Stimulated activated CD8-positive, alpha-beta memory T cell treated with anti-CD3 and anti-CD28 coated beads, Interleukin-15, amount 100 ng/mL, for 48 hours (primary cell): ENCODE measurements around the gene APOBEC3A.
"Not testable (repeated sequence)": the region's sequence is repeated elsewhere in the genome, so short reads cannot be mapped to it uniquely, and the experiment has no call there.

Experiments
- DNase-seq, 2 donors: peaks; one replicate each; pipeline ENCODE4 v3.0.0-alpha.2; 2020; ENCODE audit warnings: low read depth in 2 of 2

APOBEC3A gene

DNA sequence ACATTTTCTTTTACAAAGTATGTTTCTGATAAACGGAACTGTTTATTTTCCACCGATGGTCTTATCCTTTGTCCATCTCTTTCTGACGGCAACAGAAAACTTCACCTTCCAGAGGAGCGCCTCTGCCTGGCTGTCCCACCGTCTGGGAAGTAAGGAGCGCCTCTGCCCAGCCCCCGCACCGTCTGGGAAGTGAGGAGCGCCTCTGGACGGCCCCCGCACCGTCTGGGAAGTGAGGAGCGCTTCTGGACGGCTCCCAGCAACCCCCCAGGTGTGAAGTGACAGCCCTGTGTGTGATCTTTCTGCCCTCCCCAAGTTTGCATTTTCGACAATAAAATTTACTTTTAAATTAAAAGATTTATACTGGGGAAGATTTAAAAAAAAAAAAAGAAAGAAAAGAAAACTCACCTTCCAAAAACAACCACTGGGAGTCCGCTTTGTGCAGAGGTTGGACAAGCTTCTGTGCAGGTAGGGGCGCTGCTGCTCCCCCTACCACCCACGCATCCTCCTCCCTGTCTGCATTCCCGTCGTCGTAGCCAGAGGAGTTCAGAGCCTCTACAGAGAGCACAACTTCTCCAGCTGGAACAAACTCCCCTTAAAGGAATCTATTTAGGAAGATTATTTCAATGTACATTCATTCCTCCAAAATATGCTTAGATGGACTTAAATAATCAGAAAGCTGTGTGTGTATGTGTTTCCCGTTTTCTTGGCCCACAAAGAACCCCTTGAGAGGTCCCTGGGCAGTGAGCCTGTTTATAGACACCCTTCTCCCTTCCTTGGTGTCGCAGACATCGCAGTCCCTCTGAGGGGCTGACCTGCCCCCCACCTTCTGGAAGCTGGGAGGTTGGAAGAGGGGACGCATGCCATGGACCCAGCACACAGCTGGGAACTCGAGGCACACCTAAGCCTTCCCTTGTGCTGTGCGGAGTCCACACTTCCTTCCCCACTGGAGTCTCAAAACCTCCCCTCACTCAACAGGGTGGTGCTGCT lies 23.9 kb downstream of the APOBEC3A start:
- no peak for DNase-seq

DNA sequence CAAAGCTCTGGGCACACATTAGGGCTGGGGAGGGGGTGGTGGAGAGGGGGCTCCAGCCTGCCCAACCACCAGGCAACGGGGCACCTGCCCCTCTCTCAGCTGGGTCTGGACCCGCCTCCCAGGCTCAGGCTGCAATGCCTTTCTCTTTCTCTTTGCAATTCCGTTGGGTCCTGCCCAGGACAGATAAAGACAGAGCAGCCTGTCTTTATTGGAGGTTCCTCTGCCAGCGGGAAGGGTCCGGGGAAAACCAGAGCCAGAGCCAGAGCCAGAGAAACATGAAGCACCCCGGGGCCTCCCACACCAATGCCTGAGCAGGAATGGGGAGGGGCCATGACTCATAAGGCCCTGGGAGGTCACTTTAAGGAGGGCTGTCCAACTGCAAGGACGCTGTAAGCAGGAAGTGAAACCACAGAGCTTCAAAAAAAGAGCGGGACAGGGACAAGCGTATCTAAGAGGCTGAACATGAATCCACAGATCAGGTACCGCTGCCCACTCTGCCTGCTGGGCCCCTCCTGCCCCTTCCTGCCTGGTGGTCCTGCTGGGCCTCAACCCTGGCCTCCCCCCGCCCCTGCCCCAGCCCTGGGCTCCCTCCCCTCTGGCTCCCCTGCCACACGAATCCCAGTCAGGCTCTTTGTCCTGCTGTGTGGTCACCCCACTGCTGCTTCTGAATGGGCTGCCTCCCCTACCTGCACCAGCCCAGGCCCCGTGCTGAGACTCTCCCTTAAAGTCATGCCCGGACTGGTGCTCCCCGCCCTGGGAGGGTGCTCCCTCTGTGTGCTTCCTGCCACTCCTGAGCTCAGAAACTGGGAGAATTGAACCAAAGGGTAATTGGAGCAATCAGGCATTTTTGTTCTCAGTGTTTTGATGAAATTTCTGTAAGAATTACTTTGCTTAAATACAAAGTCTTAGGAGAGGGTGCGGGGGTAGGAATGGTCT lies 24.9 kb downstream of the APOBEC3A start, which contains the start of gene APOBEC3B:
TSS of gene APOBEC3B (plus strand) at position 356 of the 936 bp plus-strand sequence. CDS start at position 463, 107 bp downstream.
- DNase-seq = peak; percentile 60 to 61

DNA sequence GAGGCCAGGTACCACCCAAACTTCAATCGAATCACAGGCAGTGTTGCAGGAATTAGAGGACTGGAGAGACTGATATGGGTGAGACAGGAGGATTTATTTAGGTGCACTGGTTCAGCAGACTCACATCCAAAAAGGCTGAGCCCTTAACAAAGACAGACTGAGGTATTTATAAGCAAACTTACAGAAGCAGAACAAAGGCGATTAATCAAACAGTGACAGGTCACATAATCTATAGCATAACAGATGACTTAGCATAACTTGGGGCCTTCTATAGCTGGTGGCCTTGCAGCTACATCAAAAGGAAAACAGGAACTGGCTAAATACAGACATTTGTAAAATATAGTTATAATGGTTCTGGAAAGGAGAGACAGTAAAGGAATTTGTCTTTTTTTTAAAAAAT lies 26.8 kb downstream of the APOBEC3A start:
- DNase-seq = no peak

DNA sequence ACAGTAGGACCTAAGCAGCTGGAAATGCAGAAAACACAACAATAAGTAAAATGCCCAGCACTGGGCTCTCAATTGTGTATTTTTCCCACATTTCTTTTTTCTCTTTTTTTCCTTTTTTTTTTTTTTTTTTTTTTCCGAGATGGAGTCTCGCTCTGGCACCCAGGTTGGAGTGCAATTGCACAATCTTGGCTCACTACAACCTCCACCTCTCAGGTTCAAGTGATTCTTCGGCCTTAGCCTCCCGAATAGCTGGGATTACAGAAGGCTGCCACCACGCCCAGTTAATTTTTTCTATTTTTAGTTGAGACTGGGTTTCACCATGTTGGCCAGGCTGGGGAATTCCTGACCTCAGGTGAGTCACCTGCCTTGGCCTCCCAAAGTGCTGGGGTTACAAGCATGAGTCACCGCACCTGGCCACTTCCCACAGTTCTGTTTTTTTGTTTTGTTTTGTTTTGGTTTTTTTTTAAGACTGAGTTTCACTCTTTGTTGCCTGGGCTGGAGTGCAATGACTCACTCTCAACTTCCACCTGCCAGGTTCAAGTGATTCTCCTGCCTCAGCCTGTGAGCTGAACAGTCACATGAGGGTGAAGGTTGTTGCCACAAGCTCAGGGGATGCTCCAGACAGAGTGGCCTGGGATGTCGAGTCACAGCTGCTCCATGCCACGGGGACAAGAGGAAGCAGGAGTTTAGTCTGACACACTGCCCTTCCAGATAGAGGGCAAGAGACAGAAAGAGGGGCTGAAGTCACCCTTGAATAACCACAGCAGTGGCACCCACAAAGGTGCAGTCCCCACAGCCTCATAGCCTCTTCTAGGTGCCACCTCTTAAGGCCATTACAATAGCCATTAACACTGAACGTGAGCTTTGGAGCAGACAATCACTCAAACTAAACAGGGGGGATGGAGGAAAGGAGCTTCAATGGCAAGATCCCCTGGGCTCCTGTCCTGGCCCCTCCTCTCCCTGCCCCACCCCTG lies 27.7 kb downstream of the APOBEC3A start:
- peak; percentile 77 to 78 for DNase-seq

DNA sequence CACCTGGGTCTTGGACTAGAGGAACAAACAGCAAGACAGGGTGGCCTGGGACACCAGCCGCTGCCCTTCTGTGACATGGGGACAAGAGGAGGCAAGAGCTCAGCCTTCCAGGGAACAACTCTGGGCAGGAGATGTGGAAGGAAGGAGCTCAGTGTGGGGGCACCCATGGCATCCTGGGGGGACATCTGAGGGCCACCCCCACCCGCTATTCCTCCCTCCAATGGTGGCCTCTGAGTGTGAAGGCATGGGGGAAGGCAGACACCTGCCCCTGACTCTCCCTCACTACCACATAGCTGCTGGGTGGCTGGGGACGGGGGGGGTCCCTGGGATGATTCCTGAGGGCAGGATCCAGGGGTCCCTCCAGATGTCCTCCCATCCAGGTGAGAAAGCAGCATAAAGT lies 29.2 kb downstream of the APOBEC3A start:
- no peak for DNase-seq

DNA sequence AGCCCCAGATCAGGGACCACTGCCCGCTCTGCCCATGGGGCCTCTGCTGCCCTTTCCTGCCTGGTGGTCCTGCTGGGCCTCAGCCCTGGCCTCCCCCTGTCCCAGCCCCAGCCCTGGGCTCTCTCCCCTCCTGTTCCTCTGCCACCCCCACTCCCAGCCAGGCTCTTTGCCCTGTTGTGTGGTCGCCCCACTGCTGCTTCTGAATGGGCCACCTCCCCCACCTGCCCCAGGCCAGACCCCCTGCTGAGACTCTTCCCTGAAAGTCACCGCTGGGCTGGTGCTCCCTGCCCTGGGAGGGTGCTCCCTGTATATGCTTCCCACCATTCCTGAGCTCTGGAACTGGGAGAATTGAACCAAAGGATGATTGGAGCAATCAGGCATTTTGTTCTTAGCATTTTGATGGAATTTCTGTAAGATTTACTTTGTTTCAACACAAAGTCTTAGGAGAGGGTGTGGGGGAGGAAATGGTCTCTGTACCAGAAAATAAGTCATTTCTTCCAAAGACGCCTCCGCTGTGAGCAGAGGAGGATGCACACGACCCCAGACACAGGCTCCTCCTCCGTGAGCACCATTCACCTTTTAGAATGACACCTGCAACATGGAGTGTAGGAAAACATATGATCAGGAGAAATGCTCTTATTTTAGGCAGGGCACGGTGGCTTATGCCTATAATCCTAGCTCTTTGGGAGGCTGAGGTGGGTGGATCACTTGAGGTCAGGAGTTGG lies 29.9 kb downstream of the APOBEC3A start:
- no peak for DNase-seq

DNA sequence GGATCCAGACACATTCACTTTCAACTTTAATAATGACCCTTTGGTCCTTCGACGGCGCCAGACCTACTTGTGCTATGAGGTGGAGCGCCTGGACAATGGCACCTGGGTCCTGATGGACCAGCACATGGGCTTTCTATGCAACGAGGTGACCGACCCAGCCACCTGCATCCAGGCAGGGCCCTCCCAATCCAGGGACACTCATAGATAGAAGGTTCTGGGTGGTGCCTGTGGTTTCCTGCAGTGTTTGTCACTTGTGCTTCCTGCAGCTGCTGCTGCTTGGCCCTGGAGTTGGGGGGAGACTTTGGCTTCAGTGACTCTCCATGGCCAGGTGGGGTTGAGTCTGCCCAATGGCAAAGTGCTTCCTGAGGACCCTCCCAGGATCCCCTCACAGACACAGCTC lies 32.1 kb downstream of the APOBEC3A start:
- no peak for DNase-seq

DNA sequence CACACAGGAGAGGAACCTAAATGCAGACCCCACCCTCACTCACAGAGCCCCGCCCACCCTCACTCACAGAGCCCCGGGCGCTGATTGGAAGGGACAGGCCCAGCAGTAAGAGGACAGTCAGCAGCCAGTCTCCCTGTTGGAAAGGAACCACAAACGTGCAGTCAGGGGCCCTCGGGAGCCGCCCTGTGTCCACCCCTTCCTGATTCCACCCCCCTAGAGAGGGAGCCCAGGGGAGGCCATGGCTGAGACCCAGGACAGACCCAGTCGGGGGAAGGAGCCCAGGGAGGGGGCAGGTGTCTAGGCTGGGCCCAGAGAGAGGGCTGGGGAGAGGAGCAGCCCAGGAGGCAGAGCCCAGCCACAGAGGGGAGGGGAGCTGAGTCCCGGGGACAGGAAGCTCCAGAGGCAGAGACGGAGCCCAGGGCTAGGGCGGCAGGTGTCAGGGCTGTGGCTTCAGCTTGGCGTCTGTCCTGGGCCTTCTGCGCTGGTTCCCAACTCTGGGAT lies 35.5 kb downstream of the APOBEC3A start:
- not testable (repeated sequence) for DNase-seq

DNA sequence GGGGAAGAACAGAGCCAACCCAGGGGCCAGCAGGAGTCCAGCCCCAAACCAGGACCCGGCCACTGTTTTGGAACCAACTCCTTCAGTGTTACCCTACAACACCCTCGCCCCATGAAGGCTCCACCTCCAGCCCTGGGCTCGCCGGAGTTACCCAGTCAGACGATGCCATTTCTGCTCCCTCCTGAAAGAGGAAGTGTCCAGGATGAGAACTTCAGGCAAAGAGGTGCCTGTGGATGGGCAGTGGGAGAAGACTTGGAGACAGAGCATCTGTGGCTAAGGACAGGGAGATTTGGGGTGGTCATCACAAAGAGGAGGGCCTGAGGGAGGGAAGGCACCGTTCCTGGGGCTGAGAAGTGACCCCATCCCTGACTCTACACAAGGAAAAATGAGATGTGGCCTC lies 38.7 kb downstream of the APOBEC3A start:
- no peak for DNase-seq

DNA sequence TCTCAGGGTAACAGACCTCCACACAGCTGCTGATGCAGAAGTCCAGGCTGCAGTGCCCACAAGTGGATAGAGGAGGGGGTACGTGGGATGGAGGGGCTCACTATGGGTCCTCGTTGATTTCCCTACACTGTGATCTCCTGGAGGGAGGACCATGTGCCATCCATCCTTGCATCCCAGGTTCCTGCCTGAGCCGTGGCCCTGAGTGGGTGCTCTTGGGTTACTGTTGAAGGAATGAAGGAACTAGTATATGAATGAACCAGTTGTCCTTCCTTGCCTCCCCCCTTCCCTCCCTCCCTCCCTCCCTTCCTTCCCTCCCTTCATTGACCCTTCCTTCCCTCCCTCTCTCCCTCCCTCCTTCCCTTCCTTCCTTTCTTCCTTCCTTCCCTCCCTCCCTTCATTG lies 40.1 kb downstream of the APOBEC3A start:
- no peak for DNase-seq

DNA sequence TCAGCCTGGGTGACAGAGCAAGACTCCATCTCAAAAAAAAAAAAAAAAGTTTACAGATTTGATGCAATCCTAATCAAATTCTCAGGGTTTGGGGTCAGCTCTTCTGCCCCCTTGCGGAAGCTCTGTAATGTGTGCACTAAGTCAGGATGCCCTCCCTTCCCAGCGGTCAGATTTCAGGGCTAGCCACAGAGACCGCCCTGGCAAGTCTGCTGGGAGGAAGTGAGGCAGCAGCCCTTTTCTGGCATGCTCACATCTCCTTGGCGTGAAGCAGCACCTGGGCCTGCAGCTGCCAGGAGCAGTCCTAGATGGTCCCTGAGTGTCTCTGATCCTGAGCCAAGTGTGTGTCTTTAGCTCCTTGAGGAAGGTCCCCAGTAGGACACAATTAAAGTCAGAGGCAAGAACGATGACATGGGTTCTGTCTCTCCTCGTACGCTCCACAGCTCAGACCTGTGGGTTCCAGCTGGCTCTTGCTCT lies 45.8 kb downstream of the APOBEC3A start:
- peak; percentile 69 for DNase-seq

DNA sequence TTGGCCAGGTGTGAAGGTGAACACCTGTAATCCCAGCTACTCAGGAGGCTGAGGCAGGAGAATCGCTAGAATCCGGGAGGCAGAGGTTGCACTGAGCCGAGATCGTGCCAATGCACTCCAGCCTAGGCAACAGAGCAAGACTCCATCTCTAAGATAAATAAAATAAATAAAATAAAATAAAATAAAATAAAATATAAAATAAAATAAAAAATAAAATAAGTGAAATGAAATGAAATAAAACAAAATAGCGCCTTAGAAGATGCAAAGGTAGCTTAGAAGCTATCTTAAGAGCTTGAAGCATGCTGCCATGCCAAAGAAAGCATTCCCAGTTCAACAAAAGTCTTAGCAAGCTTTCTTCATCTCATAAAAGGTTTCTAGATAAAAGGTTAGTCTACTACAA lies 49.8 kb downstream of the APOBEC3A start:
- no peak for DNase-seq

DNA sequence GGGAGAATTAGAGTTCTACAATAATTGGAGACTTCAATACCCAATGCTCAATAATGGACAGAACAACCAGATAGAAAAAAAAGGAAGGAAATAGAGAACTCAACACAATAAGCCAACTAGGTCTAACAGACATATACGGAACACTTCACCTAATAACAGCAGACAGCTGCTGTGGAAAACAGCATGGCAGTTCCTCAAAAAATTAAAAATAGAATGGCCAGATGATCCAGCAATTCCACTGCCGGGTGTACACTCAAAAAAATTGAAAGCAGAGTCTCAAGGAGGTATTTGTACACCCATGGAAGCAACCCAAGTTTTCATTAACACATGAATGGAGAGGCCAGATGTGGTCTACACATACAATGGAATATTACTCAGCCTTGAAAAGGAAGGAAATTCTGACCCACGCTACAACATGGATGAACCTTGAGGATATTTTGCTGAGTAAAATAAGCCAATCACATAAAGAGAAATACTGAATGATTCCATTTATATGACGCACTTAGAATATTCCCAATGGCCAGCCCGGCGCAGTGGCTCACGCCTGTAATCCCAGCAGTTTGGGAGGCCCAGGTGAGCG lies 51.0 kb downstream of the APOBEC3A start:
- DNase-seq = not testable (repeated sequence)

DNA sequence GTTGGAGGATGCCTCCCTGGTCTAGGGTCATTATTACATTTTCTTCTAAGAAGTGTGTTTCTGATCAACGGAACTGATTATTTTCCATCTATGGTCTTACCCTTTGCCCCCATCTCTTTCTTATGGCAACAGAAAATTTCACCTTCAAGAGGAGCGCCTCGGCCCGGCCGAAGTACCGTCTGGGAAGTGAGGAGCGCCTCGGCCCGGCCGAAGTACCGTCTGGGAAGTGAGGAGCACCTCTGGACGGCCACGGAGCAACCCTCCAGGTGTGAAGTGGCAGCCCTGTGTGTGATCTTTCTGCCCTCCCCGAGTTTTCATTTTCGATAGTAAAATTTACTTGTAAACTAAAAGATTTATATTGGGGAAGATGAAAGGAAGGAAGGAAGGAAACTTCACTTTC lies 53.5 kb downstream of the APOBEC3A start:
- DNase-seq = no peak
